ENCODE data around the gene PDSS2.
"Not testable (repeated sequence)": the region's sequence is repeated elsewhere in the genome, so short reads cannot be mapped to it uniquely, and the experiment has no call there.

Gene PDSS2

DNA sequence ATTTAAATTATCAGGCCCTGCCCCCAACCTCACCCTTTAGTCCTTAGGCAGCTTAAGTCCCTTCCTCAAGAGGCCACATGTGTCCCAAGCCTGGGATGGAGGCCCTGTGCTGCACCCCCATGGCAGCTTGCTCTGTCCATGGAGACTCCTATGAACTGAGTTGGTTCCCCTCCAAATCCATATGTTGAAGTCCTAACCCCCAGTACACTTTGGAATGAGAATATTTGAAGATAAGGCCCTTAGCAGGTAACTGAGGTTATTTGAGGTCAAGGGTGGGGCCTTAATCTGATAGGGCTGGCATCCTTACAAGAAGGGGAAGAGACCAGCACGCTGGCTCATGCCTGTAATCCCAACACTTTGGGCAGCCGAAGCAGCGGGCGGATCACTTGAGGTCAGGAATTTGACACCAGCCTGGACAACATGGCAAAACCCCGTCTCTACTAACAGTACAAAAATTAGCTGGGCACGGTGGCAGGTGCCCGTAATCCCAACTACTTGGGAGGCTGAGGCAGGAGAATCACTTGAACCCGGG is 337.3 kb downstream of the PDSS2 start:
- no peak overlapping the region for H3K4me3 ChIP-seq (ENCODE audit: low read length)
- no peak for DNase-seq (ENCODE audit: low read depth)
- TF ChIP-seq, protein P1, sequence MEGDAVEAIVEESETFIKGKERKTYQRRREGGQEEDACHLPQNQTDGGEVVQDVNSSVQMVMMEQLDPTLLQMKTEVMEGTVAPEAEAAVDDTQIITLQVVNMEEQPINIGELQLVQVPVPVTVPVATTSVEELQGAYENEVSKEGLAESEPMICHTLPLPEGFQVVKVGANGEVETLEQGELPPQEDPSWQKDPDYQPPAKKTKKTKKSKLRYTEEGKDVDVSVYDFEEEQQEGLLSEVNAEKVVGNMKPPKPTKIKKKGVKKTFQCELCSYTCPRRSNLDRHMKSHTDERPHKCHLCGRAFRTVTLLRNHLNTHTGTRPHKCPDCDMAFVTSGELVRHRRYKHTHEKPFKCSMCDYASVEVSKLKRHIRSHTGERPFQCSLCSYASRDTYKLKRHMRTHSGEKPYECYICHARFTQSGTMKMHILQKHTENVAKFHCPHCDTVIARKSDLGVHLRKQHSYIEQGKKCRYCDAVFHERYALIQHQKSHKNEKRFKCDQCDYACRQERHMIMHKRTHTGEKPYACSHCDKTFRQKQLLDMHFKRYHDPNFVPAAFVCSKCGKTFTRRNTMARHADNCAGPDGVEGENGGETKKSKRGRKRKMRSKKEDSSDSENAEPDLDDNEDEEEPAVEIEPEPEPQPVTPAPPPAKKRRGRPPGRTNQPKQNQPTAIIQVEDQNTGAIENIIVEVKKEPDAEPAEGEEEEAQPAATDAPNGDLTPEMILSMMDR (conservative IDR thresholded peaks at IDR 0.05; ENCODE audit: low read depth, low read length) = no peak

DNA sequence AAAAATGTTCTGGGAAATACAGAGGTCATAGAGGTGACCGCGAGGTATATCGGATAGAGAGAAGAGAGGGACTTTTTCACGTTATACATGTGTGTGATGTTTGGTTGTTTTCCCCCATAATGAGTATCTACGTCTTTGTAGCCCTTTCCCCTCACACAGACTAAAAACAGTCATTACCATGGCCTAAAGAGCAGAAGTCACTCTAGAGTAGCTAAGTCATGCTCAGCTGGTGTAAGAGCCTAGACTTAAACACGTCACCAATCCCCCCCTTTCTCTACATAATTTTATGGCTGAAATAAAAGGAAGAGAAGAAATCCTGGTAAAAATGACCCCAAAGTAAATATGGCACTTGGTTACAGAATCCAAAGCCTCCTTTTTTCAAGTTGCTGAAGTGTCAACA is 338.1 kb downstream of the PDSS2 start:
- TF ChIP-seq, protein P1 (conservative IDR thresholded peaks at IDR 0.05; ENCODE audit: low read depth, low read length) = no peak
- no peak for DNase-seq (ENCODE audit: low read depth)
- H3K4me3 ChIP-seq (ENCODE audit: low read length) = no peak overlapping the region

DNA sequence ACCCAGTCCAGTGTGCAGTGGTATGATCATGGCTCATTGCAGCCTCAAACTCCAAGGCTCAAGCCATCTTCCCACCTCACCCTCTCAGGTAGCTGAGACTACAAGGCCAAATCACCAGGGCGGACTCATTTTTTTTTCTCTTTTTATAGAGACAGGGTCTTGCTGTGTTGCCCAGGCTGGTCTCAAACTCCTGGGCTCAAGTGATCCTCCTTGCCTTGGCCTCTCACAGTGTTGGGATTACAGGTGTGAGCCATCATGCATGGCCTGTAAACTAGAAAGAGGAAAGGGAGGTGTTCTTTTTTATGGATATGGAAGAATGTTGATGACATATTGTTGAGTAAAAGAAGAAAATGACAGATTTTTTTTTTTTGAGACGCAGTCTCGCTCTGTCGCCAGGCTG is 339.0 kb downstream of the PDSS2 start:
- TF ChIP-seq, protein P1 (conservative IDR thresholded peaks at IDR 0.05; ENCODE audit: low read depth, low read length) = no peak
- no peak overlapping the region for H3K4me3 ChIP-seq (ENCODE audit: low read length)
- DNase-seq (ENCODE audit: low read depth) = no peak

DNA sequence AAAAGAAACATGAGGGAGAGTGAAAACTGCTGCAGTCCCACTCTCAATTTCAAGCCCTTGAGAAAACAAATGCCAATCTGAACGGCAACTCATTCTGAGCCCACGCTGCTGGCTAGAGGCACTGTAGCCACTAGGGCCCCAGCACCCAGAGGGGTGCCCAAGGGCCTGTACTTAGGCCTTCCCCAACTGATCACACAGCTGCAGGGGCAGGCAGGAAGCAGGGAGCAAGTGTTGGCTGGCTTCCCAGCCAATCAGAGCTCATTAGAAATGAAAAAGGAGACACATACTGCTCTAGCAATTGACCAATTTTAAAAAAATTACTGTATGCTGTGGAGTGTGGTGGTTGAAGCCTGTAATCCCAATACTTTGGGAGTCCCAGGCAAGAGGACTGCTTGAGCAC is 340.4 kb downstream of the PDSS2 start:
- no peak overlapping the region for H3K4me3 ChIP-seq (ENCODE audit: low read length)
- no peak for DNase-seq (ENCODE audit: low read depth)
- TF ChIP-seq, protein P1 (conservative IDR thresholded peaks at IDR 0.05; ENCODE audit: low read depth, low read length) = no peak

DNA sequence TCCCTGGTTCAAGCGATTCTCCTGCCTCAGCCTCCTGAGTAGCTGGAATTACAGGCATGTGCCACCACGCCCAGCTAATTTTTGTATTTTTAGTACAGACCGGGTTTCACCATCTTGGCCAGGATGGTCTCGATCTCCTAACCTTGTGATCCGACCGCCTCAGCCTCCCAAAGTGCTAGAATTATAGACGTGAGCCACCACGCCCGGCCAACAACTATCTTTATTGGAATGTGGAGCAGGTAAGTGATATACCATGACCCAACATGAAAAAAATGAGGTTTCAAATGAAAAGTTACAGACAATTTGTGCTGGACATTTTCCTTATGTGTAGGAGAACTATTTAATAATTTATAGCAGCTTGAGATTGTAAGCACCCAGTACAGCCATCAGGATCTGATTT is 340.8 kb downstream of the PDSS2 start:
- not testable (repeated sequence) for H3K4me3 ChIP-seq (ENCODE audit: low read length); DNase-seq (ENCODE audit: low read depth)

DNA sequence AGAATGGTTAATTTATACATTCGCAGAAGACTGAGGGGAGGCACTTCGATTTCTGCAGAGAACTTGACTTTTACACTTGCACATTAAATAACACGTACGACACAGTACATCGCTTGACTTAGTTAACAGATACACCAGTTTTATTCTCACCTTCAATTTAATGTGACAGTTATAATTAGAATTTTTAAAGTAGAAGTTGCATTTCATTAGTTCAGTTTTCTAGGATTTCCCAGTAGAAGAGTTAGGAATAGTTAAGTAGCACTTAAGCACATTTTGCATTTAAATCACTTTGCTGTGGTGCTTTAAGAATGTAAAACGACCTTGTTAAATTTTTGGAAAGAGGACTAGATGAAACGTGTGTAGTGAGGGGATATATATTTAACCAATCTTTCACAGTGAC is 342.4 kb downstream of the PDSS2 start:
- TF ChIP-seq, protein P1 (conservative IDR thresholded peaks at IDR 0.05; ENCODE audit: low read depth, low read length) = no peak

DNA sequence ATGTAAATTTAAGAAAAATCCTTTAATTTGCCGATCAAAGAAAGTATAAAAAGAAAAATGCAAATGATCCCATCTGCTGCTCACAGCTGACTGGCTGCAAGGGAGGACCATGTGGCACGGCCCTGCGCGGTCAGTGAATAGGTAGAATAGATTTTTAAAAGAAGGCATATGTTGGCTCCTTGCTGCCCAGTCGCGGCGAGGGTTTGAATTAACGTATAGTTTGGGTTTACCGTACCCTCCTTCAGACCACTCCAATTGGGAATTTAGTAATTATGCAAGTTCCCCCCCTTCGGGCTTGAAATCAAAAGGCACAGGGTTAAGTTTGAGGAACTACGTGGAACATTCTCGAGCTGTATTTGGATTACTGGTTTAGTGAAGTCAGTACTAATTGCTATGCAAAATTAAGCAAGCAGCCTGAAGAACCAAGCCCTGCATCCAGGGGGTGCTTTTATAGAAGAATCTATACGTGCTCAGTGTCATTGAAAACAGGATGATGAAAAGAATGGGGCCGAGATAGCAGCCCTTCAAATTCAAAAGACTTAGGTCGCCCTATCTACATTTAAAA is 343.0 kb downstream of the PDSS2 start:
- TF ChIP-seq, protein P1 (conservative IDR thresholded peaks at IDR 0.05; ENCODE audit: low read depth, low read length) = peak; percentile 20
- no peak for DNase-seq (ENCODE audit: low read depth)
- peak overlapping the region; percentile 61 for H3K4me3 ChIP-seq (ENCODE audit: low read length)

More for the DNA sequence above, 342.4 kb downstream of the PDSS2 start:
- DNase-seq (ENCODE audit: low read depth) = no peak
- H3K4me3 ChIP-seq (ENCODE audit: low read length) = peak overlapping the region; percentile 61

Data from retinal pigment epithelial cell (primary cell).